ENCODE data around the gene CASP5. TPM values are rescaled to one million over a fixed set of nuclear protein-coding genes. Genes with fewer than 3 reads are reported as not detected.

Gene CASP5
- polyA plus RNA-seq, 2 of the 4 experiments (the other 2 are of a cell fraction) = not detected

DNA sequence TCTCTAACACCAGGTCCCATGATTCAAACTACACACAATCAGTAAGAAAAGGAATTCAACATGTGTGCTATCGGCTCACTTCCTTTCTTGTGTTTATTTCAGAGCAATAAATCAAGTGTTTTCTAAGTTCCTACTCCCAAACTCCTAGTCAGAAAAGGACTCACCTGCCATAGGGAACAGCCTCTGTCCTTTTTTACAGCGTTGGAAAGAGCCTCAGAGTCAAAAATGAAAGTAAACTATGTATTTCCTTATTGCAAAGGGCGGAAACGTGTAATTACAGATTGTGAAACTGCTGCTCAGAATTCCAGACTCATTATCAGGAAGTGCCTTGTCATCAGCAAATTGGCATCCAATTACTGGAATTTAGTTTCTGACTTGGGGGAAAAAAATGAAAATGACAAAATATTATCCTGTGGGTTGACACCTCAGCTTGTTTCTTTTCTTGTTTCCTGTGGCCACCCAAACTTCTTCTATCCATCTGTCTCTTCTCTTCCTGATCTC is 54.6 kb downstream of the CASP5 start, which contains the start of gene CASP4:
Gene CASP4, minus strand, starts transcription at position 220 of the 501 bp plus-strand sequence. Its CDS starts 49 bp downstream, at position 171.
- FAIRE-seq (no peak), ATAC-seq (peak in 1 of 2 experiments; percentile 48; a peak in 2 of 6 replicates), DNase-seq (ENCODE audit: low read depth in 1 of 2, low spot score in 1 of 2) (peak; percentile 1 to 18)
- H3K9me3 ChIP-seq = no peaks in the 10 kb centered on the region
- peak within 1 kb of the TSS; percentile 73 to 76 for H3K27ac ChIP-seq
- 9% methylated on average over 4 of the region's 4 CpGs for WGBS (ENCODE audit: missing lambda C conversion rate)
- H3K4me1 ChIP-seq = no peaks in the 10 kb centered on the region
- CTCF ChIA-PET = no interaction called here
- no peak for TF ChIP-seq ZC3H11A (IDR thresholded peaks at IDR 0.05)
- no peak for TF ChIP-seq EHF (CRISPR knock-in tag; IDR thresholded peaks at IDR 0.05)
- TF ChIP-seq GATA3 (IDR thresholded peaks at IDR 0.05; ENCODE audit: borderline replicate concordance) = no peak
- TF ChIP-seq RFX5 (IDR thresholded peaks at IDR 0.05) = no peak
- peak in 1 of 2 experiments; percentile 52; a peak in 1 of 4 replicates for TF ChIP-seq CEBPB (IDR thresholded peaks at IDR 0.05)
- peak; percentile 12 for TF ChIP-seq MAFK (IDR thresholded peaks at IDR 0.05; ENCODE audit: partially characterized antibody)
- TF ChIP-seq ZFP36 (IDR thresholded peaks at IDR 0.05; ENCODE audit: borderline replicate concordance, partially characterized antibody) = no peak
- no peak for TF ChIP-seq EP300 (IDR thresholded peaks at IDR 0.05)
- TF ChIP-seq NFE2L2 (conservative IDR thresholded peaks at IDR 0.05; ENCODE audit: low read length) = no peak
- no peak for TF ChIP-seq RCOR1 (IDR thresholded peaks at IDR 0.05; ENCODE audit: low read depth, low read length)
- TF ChIP-seq, protein P1, sequence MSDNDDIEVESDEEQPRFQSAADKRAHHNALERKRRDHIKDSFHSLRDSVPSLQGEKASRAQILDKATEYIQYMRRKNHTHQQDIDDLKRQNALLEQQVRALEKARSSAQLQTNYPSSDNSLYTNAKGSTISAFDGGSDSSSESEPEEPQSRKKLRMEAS (IDR thresholded peaks at IDR 0.05) = no peak
- no peak for TF ChIP-seq KDM1A (IDR thresholded peaks at IDR 0.05; ENCODE audit: low read depth)
- no peak for TF ChIP-seq REST (IDR thresholded peaks at IDR 0.05)
- peak within 1 kb of the TSS; percentile 47 for H3K4me3 ChIP-seq
- POLR2A ChIA-PET = no interaction called here
- peak within 1 kb of the TSS; percentile 85 for H3K4me2 ChIP-seq

DNA sequence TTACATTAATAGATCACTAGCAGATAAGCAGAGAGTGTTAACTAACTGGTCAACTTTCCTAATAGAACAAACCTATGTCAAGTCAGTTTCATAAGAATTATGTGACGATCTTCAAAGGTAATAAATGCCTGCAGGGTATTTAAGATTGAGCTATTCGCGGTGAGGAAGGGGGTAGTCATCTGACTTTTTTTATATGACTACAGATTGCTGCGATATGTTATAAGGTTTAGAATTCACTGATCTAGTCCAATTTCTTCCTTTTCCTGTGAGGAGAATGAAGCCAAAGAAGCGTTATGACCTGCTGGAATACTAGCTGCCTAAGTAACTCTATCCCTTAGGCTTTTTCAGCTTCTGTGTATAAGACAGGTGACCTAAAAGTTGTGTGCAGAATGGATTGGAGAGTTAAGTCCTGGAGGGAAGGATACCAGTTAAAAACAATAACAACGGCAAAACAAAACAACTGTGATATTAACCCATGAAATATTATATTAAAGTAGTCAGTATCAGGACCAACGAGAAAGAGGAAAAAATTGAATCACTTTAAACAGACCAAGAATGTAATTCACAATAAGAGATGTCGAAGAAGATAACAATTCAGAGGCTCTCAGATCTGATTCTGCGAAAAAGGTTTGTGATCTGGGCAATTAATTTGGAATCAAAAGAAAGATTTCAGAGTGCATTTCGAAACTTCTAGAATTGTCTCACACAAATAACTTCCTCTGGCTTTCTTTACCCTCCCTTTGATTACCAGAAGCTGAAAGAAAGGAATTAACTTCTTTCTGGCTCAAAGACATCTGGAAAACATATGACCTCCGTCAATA is 55.2 kb downstream of the CASP5 start:
- peak in 1 of 2 experiments; percentile 1 for DNase-seq (ENCODE audit: low read depth in 1 of 2, low spot score in 1 of 2)
- Histone ChIP-seq H3K4me2 (peak overlapping the region; percentile 85), H3K4me3 (peak overlapping the region; percentile 47), H3K9me3 (no peaks in the 10 kb centered on the region), H3K4me1 (no peaks in the 10 kb centered on the region), H3K27ac (peak overlapping the region; percentile 73 to 76)
- 61% methylated on average over 11 of the region's 11 CpGs for WGBS (ENCODE audit: missing lambda C conversion rate)
- ChIA-PET CTCF (no interaction called here), POLR2A (no interaction called here)
- TF ChIP-seq POLR2A (IDR thresholded peaks at IDR 0.05; ENCODE audit: low read length) (no peak), CHD2 (IDR thresholded peaks at IDR 0.05; ENCODE audit: low read length, partially characterized antibody) (no peak), NPAS2 (CRISPR knock-in tag; IDR thresholded peaks at IDR 0.05; ENCODE audit: borderline replicate concordance) (no peak), CBX8 (IDR thresholded peaks at IDR 0.05) (no peak), HMGXB4 (CRISPR knock-in tag; IDR thresholded peaks at IDR 0.05; ENCODE audit: borderline replicate concordance) (no peak), PHF8 (IDR thresholded peaks at IDR 0.05; ENCODE audit: borderline replicate concordance, low read depth) (no peak), FOXS1 (CRISPR knock-in tag; IDR thresholded peaks at IDR 0.05) (no peak), RARB (CRISPR knock-in tag; IDR thresholded peaks at IDR 0.05) (no peak), HOXB5 (CRISPR knock-in tag; IDR thresholded peaks at IDR 0.05) (no peak), FOSB (CRISPR knock-in tag; IDR thresholded peaks at IDR 0.05) (no peak), JUNB (IDR thresholded peaks at IDR 0.05) (no peak)
- no peak for FAIRE-seq
- ATAC-seq = no peak

All from A549 (cell line).